ENCODE data around the gene DAP. TPM values are rescaled to one million over a fixed set of nuclear protein-coding genes. Genes with fewer than 3 reads are reported as not detected.

DAP gene
- total RNA-seq, 1 donor from 2014 or later, result 62.6 TPM

GRCh38 chr5:10778179-10778910, 17.3 kb upstream of the DAP start:
- H3K4me3 Mint-ChIP-seq, result no peak overlapping the region
- intact Hi-C loops (cut with micrococcal nuclease), result no loop called here
- H3K27me3 Mint-ChIP-seq (ENCODE audit: insufficient read depth), result peaks cover 19% of the 10 kb centered on the region
- no peaks in the 10 kb centered on the region for H3K4me1 Mint-ChIP-seq (ENCODE audit: low read depth)
- no peaks in the 10 kb centered on the region for H3K36me3 Mint-ChIP-seq (ENCODE audit: low read depth)
- H3K27ac Mint-ChIP-seq, result no peak overlapping the region
- no peaks in the 10 kb centered on the region for H3K9me3 Mint-ChIP-seq
- DNase-seq (ENCODE audit: low spot score), result no peak

DNA sequence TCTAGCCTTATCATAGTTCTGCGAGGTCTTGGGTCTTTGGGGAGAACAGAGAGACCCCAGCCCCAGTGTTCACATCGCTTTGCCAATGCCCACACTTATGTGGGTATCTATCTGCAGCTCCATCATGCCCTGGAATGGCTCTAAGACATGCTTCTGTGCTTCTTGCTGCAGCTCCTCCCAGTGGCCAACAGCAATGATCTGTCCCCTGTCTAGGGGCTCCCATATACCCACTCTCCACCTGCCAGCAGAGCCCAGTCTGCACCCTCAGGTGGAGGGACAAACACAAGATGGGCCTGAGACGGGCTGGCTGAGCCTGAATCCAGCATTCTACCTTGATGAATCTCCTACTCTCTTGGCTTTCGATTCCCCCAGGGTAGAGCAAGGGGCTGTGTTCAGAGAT, 14.6 kb upstream of the DAP start:
- Mint-ChIP-seq H3K27me3 (ENCODE audit: insufficient read depth) (peaks cover 10% of the 10 kb centered on the region), H3K9me3 (no peaks in the 10 kb centered on the region), H3K27ac (no peak overlapping the region), H3K4me3 (no peak overlapping the region), H3K36me3 (ENCODE audit: low read depth) (no peaks in the 10 kb centered on the region), H3K4me1 (ENCODE audit: low read depth) (no peaks in the 10 kb centered on the region)
- no peak for DNase-seq (ENCODE audit: low spot score)
- intact Hi-C loops (cut with micrococcal nuclease), result no loop called here

DNA sequence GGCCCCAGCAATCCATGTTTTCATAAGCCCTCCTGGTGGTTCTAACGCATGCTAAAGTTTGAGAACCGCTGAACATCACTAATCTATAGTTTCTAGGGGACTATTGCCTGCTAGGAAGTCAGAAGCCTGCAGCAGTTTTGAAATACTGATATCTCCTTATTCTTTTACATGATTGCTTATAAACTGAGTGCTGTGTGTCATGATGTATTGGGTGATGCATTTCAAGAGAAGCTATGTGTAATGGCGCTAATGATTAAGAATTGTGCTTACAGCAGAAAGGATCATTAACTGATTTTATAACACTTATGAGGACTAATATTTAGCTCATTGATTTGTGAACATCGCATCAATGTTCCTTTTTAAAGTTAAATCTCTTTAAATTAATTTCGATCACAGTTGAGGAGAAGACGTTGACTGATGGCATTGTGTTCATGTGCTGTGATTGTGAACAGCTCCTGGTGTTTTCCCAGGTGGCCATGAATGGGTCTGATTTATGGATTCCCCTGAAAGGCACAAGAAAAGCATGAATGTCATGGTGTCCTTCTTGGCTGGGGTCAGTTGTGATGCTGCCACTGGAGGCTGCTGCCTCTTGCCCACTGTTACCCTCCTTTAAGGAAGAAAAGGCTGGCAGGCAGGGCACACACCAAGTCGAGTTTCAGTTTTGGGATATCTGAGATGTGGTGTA, 12.0 kb upstream of the DAP start:
- no peak for DNase-seq (ENCODE audit: low spot score)
- Mint-ChIP-seq H3K27me3 (ENCODE audit: insufficient read depth) (peaks cover 15% of the 10 kb centered on the region), H3K4me1 (ENCODE audit: low read depth) (no peaks in the 10 kb centered on the region), H3K36me3 (ENCODE audit: low read depth) (no peaks in the 10 kb centered on the region), H3K4me3 (no peak overlapping the region), H3K27ac (no peak overlapping the region), H3K9me3 (no peaks in the 10 kb centered on the region)
- intact Hi-C loops (cut with micrococcal nuclease), result no loop called here

DNA sequence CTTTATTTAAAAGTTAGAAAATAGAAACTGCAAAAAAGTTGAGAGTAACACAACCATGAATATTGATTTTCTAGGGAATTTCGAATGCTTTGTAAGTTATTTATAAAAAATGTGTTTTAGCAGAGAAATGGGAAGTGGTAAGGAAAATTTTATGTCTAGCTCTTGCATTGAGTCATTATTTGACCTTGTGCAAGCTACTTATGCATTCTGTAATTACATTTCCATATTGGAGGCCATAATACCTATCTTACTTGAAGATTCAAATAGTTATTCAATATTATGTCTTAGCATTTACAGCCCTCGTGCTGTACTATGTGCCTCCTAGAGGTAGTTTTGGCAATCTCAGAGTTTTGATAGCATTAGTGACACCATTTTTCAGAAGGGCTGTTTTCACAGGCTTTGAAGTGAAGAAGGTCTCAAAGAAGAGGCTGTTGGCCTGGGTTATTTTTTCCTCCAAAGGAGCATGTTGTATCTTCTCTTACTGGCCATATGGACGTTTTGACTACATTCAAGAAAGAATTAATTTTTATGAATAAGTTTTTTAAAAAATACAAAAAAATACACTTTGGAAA, 7.4 kb upstream of the DAP start:
- no peaks in the 10 kb centered on the region for H3K4me1 Mint-ChIP-seq (ENCODE audit: low read depth)
- H3K36me3 Mint-ChIP-seq (ENCODE audit: low read depth), result no peaks in the 10 kb centered on the region
- no peak overlapping the region for H3K4me3 Mint-ChIP-seq
- H3K9me3 Mint-ChIP-seq, result no peaks in the 10 kb centered on the region
- H3K27ac Mint-ChIP-seq, result no peak overlapping the region
- H3K27me3 Mint-ChIP-seq (ENCODE audit: insufficient read depth), result peaks cover 9% of the 10 kb centered on the region
- DNase-seq (ENCODE audit: low spot score), result no peak
- intact Hi-C loops (cut with micrococcal nuclease), result no loop called here

DNA sequence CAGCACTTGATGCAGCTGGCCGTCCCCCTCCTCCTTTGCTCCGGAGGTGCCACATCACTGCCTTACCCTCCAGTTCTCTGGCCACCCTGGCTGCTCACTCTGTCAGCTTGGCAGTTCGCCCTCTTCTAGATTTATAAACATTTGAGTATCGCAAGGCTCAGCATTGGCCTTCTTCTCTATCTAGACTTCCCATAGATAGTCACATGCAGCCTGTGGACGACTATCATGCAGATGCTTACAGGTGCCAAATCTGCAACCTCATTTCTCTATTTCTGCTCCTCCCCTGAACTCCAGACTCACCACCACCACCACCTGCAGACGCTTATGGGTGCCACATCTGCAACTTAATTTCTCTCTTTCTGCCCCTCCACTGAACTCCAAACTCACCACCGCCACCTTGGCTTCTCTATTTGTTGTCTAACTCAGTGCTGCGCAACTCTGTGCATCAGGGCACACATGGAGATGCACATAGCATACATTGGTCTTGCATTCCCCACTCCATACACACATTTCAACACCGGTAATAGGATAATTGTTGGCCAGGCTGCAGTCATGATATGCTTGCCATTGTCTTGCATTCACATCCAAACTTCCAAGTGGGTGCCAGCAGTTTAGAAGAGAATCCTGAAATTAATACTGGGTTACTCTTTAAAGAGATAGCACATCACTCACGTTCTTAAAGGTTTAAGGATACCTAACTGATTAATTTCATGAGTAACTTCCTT, 1.9 kb upstream of the DAP start:
- Mint-ChIP-seq H3K4me1 (ENCODE audit: low read depth) (peaks cover 34% of the 10 kb centered on the region), H3K4me3 (peak overlapping the region; percentile 29), H3K27ac (peak overlapping the region; percentile 54), H3K36me3 (ENCODE audit: low read depth) (no peaks in the 10 kb centered on the region), H3K27me3 (ENCODE audit: insufficient read depth) (peaks cover 9% of the 10 kb centered on the region), H3K9me3 (no peaks in the 10 kb centered on the region)
- no peak for DNase-seq (ENCODE audit: low spot score)
- intact Hi-C loops (cut with micrococcal nuclease), result loop anchor here (5.0 kb wide), 1 partner anchor 66 kb away; no protein-coding TSS in a partner anchor

DNA sequence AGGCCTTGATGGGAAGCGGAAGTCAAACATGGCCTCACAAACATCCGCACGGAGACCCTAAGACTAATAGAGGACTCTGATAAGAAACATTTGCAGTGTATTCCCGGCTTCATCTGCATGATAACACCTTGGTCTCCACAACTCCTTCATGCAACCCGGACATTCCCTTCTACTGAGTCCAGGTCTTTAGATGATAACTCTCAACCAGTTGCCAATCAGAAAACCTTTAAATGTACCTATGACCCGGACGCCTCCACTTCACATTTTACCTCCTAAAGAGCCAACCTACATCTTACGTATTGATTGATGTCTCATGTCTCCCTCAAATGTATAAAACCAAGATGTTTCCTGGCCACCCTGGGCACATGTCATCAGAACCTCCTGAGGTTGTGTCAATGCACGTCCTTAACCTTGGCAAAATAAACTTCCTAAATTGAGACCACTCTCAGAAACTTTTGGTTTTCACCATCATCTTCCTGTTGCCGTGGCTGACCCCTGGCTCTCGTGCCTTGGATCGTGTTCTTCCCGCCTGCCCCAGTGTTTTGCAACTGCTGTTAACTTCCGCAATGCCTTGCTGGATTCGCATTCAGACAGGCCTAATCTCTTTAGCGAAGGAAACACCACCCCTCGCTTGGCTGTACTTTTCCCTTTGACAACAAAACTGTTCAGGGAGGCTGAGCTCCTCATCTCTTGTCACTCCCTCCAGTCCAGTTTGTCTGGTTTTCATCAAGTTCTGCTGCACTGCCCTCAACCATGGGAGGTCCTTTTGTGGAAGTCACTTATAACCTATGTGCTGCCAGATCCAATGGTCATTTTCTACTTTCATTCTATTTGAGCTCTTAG, 1.1 kb upstream of the DAP start:
- H3K36me3 Mint-ChIP-seq (ENCODE audit: low read depth), result peaks cover 5% of the 10 kb centered on the region
- intact Hi-C loops (cut with micrococcal nuclease), result loop anchor here (1.0 to 5.0 kb wide), 7 partner anchors 65 to 512 kb away; partner anchors contain the start of genes ANKRD33B and CCT5
- H3K4me3 Mint-ChIP-seq, result peak overlapping the region; percentile 68
- peak overlapping the region; percentile 54 for H3K27ac Mint-ChIP-seq
- no peaks in the 10 kb centered on the region for H3K9me3 Mint-ChIP-seq
- H3K4me1 Mint-ChIP-seq (ENCODE audit: low read depth), result peaks cover 42% of the 10 kb centered on the region
- DNase-seq (ENCODE audit: low spot score), result no peak
- peaks cover 9% of the 10 kb centered on the region for H3K27me3 Mint-ChIP-seq (ENCODE audit: insufficient read depth)

DNA sequence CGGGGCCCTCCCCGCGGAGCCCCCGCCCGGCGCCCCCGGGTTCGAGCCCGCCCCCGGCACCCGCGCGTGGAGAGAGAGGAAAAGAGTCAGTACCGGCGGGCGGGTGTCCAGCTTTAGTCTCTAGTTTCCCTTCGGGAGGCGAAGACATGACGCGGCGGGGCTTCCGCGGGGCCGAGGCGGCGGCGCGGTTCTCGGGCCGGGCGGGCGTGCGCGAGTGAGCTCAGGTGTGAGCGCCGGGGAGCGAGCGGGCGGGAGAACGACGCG, 181 bp downstream of the DAP start:
- intact Hi-C loops (cut with micrococcal nuclease), result loop anchor here (1.0 to 5.0 kb wide), 7 partner anchors 64 to 511 kb away; partner anchors contain the start of genes ANKRD33B and CCT5
- H3K4me1 Mint-ChIP-seq (ENCODE audit: low read depth), result peaks cover 52% of the 10 kb centered on the region
- H3K27me3 Mint-ChIP-seq (ENCODE audit: insufficient read depth), result peaks cover 9% of the 10 kb centered on the region
- H3K27ac Mint-ChIP-seq, result no peak overlapping the region
- peaks cover 10% of the 10 kb centered on the region for H3K36me3 Mint-ChIP-seq (ENCODE audit: low read depth)
- H3K9me3 Mint-ChIP-seq, result no peaks in the 10 kb centered on the region
- DNase-seq (ENCODE audit: low spot score), result no peak
- peak overlapping the region; percentile 25 for H3K4me3 Mint-ChIP-seq

GRCh38 chr5:10760096-10760920, 726 bp downstream of the DAP start:
- intact Hi-C loops (cut with micrococcal nuclease), result loop anchor here (2.0 to 5.0 kb wide), 3 partner anchors 63 to 406 kb away; partner anchors contain the start of gene ANKRD33B
- H3K27ac Mint-ChIP-seq, result peak overlapping the region; percentile 89
- peak overlapping the region; percentile 93 for H3K4me3 Mint-ChIP-seq
- peaks cover 52% of the 10 kb centered on the region for H3K4me1 Mint-ChIP-seq (ENCODE audit: low read depth)
- no peaks in the 10 kb centered on the region for H3K9me3 Mint-ChIP-seq
- peaks cover 12% of the 10 kb centered on the region for H3K36me3 Mint-ChIP-seq (ENCODE audit: low read depth)
- H3K27me3 Mint-ChIP-seq (ENCODE audit: insufficient read depth), result peaks cover 9% of the 10 kb centered on the region
- DNase-seq (ENCODE audit: low spot score), result no peak

DNA sequence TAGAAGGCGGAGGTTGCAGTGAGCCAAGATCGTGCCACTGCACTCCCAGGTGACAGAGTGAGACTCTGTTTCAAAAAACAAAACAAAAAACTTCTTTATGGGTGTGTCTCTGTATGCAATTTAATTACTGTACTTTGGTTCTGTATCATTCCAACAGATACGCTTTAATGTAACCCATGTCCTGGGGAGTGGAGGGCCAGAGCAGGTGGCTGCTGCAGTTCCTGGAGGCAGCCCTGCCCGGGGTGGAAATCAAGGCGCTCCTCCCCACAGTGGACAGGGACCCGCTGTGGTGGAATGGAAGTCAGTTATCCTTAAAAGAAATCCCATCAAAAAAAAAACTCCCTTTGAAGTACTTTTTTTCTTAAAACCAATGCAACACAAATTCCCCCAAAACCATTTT, 1.9 kb downstream of the DAP start:
- H3K4me3 Mint-ChIP-seq, result peak overlapping the region; percentile 93
- peaks cover 19% of the 10 kb centered on the region for H3K36me3 Mint-ChIP-seq (ENCODE audit: low read depth)
- no peaks in the 10 kb centered on the region for H3K9me3 Mint-ChIP-seq
- H3K27me3 Mint-ChIP-seq (ENCODE audit: insufficient read depth), result peaks cover 9% of the 10 kb centered on the region
- H3K4me1 Mint-ChIP-seq (ENCODE audit: low read depth), result peaks cover 52% of the 10 kb centered on the region
- no peak overlapping the region for H3K27ac Mint-ChIP-seq
- DNase-seq (ENCODE audit: low spot score), result no peak
- intact Hi-C loops (cut with micrococcal nuclease), result no loop called here

GRCh38 chr5:10757922-10758555, 3.0 kb downstream of the DAP start:
- intact Hi-C loops (cut with micrococcal nuclease), result no loop called here
- H3K27me3 Mint-ChIP-seq (ENCODE audit: insufficient read depth), result peaks cover 9% of the 10 kb centered on the region
- H3K27ac Mint-ChIP-seq, result no peak overlapping the region

GRCh38 chr5:10757043-10757442, 4.0 kb downstream of the DAP start:
- peaks cover 49% of the 10 kb centered on the region for H3K4me1 Mint-ChIP-seq (ENCODE audit: low read depth)
- H3K36me3 Mint-ChIP-seq (ENCODE audit: low read depth), result peaks cover 23% of the 10 kb centered on the region
- H3K27me3 Mint-ChIP-seq (ENCODE audit: insufficient read depth), result peaks cover 2% of the 10 kb centered on the region
- H3K4me3 Mint-ChIP-seq, result no peak overlapping the region
- no peak overlapping the region for H3K27ac Mint-ChIP-seq
- no peak for DNase-seq (ENCODE audit: low spot score)
- intact Hi-C loops (cut with micrococcal nuclease), result no loop called here
- H3K9me3 Mint-ChIP-seq, result no peaks in the 10 kb centered on the region

More at GRCh38 chr5:10757922-10758555, 3.0 kb downstream of the DAP start:
- Mint-ChIP-seq H3K4me1 (ENCODE audit: low read depth) (peaks cover 56% of the 10 kb centered on the region), H3K36me3 (ENCODE audit: low read depth) (peaks cover 23% of the 10 kb centered on the region), H3K4me3 (no peak overlapping the region), H3K9me3 (no peaks in the 10 kb centered on the region)
- no peak for DNase-seq (ENCODE audit: low spot score)

Data from activated T-helper 1 cell treated with anti-CD3 and anti-CD28 coated beads, Interleukin-12 subunit alpha, Interleukin-12 subunit beta, Interleukin-2, Interleukin-4 antibody, amounts not matched to agents 30 ng/mL and 10 ng/mL and 1 ng/mL, durations not matched to agents 14 hours and 24 hours and 36 hours (primary cell).